Thyroid gland (tissue), 4 donors: Measurements from ENCODE around the gene MYOG. TPM values are rescaled to one million over a fixed set of nuclear protein-coding genes. Genes with fewer than 3 reads are reported as not detected.

Source experiments
- DNase-seq, 2 donors: peaks; one replicate each; pipeline ENCODE4 v3.0.0-alpha.2; 2019
- H3K27ac ChIP-seq, 3 donors: fragments of 200-600 bp; sonication (generic); 1 replicate in 2 of 3; 2 replicates in 1 of 3; pipeline ENCODE4 v1.5.1; 2016 to 2019; ENCODE audit warnings: mild to moderate bottlenecking in 1 of 3, moderate library complexity in 1 of 3
- H3K27me3 ChIP-seq: fragments of 200-600 bp; sonication (generic); one replicate; pipeline ENCODE4 v1.5.1; 2019
- H3K36me3 ChIP-seq, 2 donors: fragments of 200-600 bp; sonication (generic); one replicate each; pipeline ENCODE4 v1.5.1; 2016 to 2019
- H3K4me1 ChIP-seq, 2 donors: fragments of 200-600 bp; sonication (generic); one replicate each; pipeline ENCODE4 v1.5.1; 2017 to 2019
- H3K4me3 ChIP-seq, 3 donors: fragments of 200-600 bp; sonication (generic); replicated peaks in 1 of 3; 1 replicate in 2 of 3; 2 replicates in 1 of 3; pipeline ENCODE4 v1.5.1; 2016; ENCODE audit warnings: mild to moderate bottlenecking in 1 of 3
- H3K9me3 ChIP-seq: fragments of 200-600 bp; sonication (generic); one replicate; pipeline ENCODE4 v1.5.1; 2017
- POLR2A ChIP-seq, 2 donors: fragments of 450-650 bp; IDR thresholded peaks; one replicate each; pipeline ENCODE4 v1.6.1; 2017; ENCODE audit warnings: antibody characterized with exemption in 2 of 2, mild to moderate bottlenecking in 2 of 2, moderate library complexity in 1 of 2
- WGBS, 2 donors: methylation state at CpG; one replicate each; pipeline ENCODE4 v1.1.5; 2017; 5-methylcytosine and 5-hydroxymethylcytosine counted together
- intact Hi-C: fragments of 100-400 bp; cut with DNase I; formaldehyde crosslinking; loops from one replicate; pipeline ENCODE4 v1.15.1; 2023
- total RNA-seq, 4 donors: library from RNA; depleted of rRNA; stranded (reverse); fragments of >200 nt; gene quantifications; one replicate each; pipeline ENCODE4 v1.2.3, GENCODE V29; 2016
- TF ChIP-seq, protein P1 (sequence below), 6 experiments: fragments of 200-600 bp in 3 of 6; fragments of 450-650 bp in 3 of 6; sonication (generic) in 3 of 6; IDR thresholded peaks; one replicate each; pipeline ENCODE4 v1.5.1; 2016 to 2019; ENCODE audit warnings: antibody characterized with exemption in 6 of 6, mild to moderate bottlenecking in 2 of 6, inconsistent platforms in 1 of 6, moderate library complexity in 1 of 6

The MYOG gene
- total RNA-seq, 4 donors from 2014 or later, result not detected

DNA sequence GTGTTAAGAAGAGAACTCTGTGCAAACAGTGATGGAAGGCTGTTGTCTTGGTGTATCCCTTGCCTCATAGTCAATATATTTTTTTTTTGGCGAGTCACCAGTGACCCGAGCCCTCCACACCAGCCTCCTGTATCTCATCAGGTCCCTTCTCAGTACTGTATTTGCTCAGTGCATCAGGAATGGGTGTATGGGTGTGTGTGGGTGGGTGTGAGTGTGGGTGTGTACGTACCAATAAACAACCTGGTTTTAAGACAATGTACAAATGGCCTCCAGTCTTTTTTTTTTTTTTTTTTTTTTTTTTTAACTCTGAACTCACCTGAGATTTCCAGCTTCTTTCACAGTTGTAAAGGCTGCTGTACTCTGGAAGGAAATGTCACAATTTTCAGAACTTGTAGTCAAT is 7.3 kb downstream of the MYOG start:
- DNase-seq, result no peak
- Histone ChIP-seq H3K4me1 (peaks cover 3 to 5% of the 10 kb centered on the region in 2 donors), H3K27me3 (no peaks in the 10 kb centered on the region), H3K27ac (no peak overlapping the region), H3K9me3 (no peaks in the 10 kb centered on the region), H3K4me3 (no peak overlapping the region), H3K36me3 (no peaks in the 10 kb centered on the region)
- WGBS, 2 donors, result 89 to 92% methylated on average over 3 of the region's 3 CpGs
- intact Hi-C loops, result no loop called here
- no peak for TF ChIP-seq POLR2A (IDR thresholded peaks at IDR 0.05)
- TF ChIP-seq, protein P1, sequence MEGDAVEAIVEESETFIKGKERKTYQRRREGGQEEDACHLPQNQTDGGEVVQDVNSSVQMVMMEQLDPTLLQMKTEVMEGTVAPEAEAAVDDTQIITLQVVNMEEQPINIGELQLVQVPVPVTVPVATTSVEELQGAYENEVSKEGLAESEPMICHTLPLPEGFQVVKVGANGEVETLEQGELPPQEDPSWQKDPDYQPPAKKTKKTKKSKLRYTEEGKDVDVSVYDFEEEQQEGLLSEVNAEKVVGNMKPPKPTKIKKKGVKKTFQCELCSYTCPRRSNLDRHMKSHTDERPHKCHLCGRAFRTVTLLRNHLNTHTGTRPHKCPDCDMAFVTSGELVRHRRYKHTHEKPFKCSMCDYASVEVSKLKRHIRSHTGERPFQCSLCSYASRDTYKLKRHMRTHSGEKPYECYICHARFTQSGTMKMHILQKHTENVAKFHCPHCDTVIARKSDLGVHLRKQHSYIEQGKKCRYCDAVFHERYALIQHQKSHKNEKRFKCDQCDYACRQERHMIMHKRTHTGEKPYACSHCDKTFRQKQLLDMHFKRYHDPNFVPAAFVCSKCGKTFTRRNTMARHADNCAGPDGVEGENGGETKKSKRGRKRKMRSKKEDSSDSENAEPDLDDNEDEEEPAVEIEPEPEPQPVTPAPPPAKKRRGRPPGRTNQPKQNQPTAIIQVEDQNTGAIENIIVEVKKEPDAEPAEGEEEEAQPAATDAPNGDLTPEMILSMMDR (IDR thresholded peaks at IDR 0.05), result no peak

DNA sequence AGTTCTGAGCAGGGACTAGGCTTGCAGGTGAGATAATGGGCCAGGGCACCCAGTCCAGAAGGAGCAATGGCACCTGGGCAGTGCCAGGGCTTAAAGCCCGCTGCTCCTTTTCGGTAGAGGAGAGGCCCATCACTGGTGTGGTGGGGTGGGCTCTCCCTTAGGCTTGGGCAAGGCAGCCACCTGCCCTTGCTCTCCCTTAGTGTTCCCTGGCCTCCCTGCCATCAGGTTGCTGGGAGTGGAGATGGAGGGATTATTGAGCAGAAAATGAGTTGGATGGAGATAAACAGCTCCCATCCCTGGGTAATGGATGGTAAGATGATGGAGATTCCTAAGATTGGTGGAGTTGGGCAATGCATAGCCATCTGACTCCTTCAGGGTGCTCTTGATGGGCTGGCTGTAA is 7.9 kb downstream of the MYOG start:
- no peaks in the 10 kb centered on the region for H3K36me3 ChIP-seq
- H3K9me3 ChIP-seq, result no peaks in the 10 kb centered on the region
- peaks cover 3 to 5% of the 10 kb centered on the region in 2 donors for H3K4me1 ChIP-seq
- WGBS, 2 donors, result 89 to 100% methylated on average over 2 of the region's 2 CpGs
- no peaks in the 10 kb centered on the region for H3K27me3 ChIP-seq
- TF ChIP-seq, protein P1 (IDR thresholded peaks at IDR 0.05), result no peak
- TF ChIP-seq POLR2A (IDR thresholded peaks at IDR 0.05), result no peak
- no peak overlapping the region for H3K27ac ChIP-seq
- no peak for DNase-seq
- H3K4me3 ChIP-seq, result no peak overlapping the region
- intact Hi-C loops, result no loop called here

DNA sequence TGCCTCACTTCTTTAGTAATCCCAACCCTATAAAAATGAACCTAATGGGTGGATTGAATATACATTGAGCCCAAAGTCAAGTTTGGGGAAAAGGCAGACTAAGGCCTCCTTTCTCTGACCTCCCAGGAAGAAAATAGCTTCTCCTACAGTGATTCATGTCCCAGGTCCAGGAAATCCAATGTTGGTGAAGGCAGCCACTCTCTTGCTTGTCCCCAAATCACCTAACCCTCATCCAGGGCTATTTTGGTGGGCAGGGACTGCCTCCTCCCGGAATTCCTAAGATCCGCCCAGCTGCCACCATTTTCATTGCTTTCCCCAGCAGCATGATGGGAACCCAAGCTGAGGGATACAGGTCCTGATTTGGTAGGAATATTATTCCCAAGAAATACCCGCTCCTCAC is 8.4 kb downstream of the MYOG start:
- H3K4me1 ChIP-seq, result peaks cover 3 to 5% of the 10 kb centered on the region in 2 donors
- TF ChIP-seq POLR2A (IDR thresholded peaks at IDR 0.05), result no peak
- TF ChIP-seq, protein P1 (IDR thresholded peaks at IDR 0.05), result no peak
- H3K27ac ChIP-seq, result no peak overlapping the region
- H3K9me3 ChIP-seq, result no peaks in the 10 kb centered on the region
- no peak for DNase-seq
- intact Hi-C loops, result no loop called here
- 79 to 95% methylated on average over 3 of the region's 3 CpGs for WGBS, 2 donors
- no peaks in the 10 kb centered on the region for H3K36me3 ChIP-seq
- no peak overlapping the region for H3K4me3 ChIP-seq
- no peaks in the 10 kb centered on the region for H3K27me3 ChIP-seq

DNA sequence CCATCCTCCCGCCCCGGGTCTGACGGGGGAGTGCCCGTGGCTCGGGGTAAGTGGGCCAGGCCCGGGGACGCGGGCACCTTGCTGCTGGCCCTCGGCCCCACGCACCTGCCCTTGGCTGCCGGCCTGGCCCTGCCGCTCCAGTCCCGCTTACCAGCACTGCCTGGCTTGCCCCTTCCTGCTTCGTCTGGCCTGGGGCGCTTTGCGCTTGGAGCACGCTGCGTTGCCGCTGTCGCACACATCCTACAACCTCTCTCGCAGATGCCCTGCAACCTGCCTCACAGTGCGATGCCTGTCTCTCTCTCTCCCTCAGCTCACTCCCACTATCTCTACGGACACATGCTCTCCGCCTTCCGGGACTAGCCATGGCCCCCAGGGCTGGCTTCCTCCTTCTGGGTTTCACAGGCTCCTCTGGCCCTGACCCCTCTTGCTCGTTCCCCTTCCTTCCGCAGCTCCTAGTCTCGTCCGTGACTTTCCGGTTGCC is 9.7 kb downstream of the MYOG start:
- WGBS, 2 donors, result 55 to 56% methylated on average over 17 to 21 of the region's 30 CpGs

DNA sequence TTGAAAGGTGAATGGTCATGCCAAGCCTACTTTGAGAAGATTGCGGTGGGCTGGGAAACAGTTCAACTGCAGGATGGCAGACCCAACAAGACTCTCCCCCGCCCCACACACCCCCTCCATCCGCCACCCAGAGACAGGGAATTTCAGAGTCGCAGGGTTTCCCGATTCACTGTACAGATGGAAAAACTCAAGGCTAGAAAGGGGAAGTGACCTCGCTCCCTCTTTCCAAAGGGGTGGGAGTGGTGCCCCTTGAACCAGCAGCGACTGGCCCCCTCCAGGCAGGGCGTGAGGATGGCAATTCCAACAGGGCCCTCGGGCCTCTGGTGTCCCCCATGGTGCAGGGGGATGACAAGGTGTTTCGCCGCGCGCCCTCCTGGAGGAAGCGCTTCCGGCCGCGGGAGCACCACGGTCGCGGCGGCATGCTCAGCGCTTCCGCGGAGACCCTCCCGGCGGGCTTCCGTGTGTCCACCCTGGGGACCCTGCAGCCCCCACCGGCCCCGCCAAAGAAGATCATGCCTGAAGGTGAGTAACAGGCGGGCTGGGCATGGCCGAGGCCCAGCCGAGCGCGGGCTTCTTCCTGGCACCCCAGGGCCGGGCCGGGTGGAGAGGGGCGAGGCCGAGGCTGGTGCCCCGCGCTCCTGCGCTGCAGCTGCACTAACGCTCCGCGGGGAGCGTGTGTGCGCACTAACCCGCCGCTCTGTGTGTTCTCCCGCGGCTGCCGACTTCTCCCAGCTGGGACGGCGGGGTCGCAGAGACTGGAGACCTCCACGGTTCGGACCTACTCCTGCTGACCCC is 10.4 kb downstream of the MYOG start:
- TF ChIP-seq, protein P1 (IDR thresholded peaks at IDR 0.05), result no peak
- intact Hi-C loops, result no loop called here
- DNase-seq, result no peak
- WGBS, 2 donors, result 47 to 59% methylated on average over 7 to 9 of the region's 56 CpGs
- H3K27me3 ChIP-seq, result no peaks in the 10 kb centered on the region
- H3K27ac ChIP-seq, result no peak overlapping the region
- H3K9me3 ChIP-seq, result no peaks in the 10 kb centered on the region
- no peak overlapping the region for H3K4me3 ChIP-seq
- H3K36me3 ChIP-seq, result no peaks in the 10 kb centered on the region
- peaks cover 3 to 5% of the 10 kb centered on the region in 2 donors for H3K4me1 ChIP-seq

More for the DNA sequence above, 9.7 kb downstream of the MYOG start:
- intact Hi-C loops, result no loop called here
- no peak for DNase-seq
- Histone ChIP-seq H3K27ac (no peak overlapping the region), H3K9me3 (no peaks in the 10 kb centered on the region), H3K4me1 (peaks cover 3 to 5% of the 10 kb centered on the region in 2 donors), H3K27me3 (no peaks in the 10 kb centered on the region), H3K36me3 (no peaks in the 10 kb centered on the region), H3K4me3 (no peak overlapping the region)
- no peak for TF ChIP-seq POLR2A (IDR thresholded peaks at IDR 0.05)
- TF ChIP-seq, protein P1 (IDR thresholded peaks at IDR 0.05), result no peak
